Measurements from ENCODE around the gene ZBTB20.

DNA sequence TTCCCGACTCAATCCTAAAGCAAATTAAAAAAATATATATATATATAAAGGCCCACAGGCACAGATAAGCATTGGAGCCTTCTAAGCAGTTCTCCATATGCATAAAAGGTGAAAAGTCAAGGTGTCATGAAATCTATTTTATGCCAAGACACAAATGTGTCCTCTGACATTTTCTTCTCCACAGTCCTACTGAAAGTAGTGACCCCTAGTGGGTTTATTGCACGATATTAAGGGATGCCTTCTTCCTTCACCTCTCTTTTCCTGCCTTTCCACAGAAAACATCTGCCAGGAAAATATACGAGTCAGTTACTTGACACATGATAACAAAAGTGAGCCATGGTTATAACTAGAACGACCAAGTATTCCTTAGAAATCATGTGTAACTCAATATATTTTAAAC is 550.1 kb downstream of the ZBTB20 start:
- TF ChIP-seq, protein P1, sequence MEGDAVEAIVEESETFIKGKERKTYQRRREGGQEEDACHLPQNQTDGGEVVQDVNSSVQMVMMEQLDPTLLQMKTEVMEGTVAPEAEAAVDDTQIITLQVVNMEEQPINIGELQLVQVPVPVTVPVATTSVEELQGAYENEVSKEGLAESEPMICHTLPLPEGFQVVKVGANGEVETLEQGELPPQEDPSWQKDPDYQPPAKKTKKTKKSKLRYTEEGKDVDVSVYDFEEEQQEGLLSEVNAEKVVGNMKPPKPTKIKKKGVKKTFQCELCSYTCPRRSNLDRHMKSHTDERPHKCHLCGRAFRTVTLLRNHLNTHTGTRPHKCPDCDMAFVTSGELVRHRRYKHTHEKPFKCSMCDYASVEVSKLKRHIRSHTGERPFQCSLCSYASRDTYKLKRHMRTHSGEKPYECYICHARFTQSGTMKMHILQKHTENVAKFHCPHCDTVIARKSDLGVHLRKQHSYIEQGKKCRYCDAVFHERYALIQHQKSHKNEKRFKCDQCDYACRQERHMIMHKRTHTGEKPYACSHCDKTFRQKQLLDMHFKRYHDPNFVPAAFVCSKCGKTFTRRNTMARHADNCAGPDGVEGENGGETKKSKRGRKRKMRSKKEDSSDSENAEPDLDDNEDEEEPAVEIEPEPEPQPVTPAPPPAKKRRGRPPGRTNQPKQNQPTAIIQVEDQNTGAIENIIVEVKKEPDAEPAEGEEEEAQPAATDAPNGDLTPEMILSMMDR (IDR thresholded peaks at IDR 0.05) = no peak
- TF ChIP-seq POLR2A (IDR thresholded peaks at IDR 0.05) = no peak
